ENCODE results near the gene EPHB1. TPM values are rescaled to one million over a fixed set of nuclear protein-coding genes. Genes with fewer than 3 reads are reported as not detected.
A peak's percentile ranks its signal among the peaks of the same experiment; 100 is the strongest.

EPHB1 gene
- total RNA-seq, 2 donors from 2014 or later = 0.60 TPM; not detected in 1

DNA sequence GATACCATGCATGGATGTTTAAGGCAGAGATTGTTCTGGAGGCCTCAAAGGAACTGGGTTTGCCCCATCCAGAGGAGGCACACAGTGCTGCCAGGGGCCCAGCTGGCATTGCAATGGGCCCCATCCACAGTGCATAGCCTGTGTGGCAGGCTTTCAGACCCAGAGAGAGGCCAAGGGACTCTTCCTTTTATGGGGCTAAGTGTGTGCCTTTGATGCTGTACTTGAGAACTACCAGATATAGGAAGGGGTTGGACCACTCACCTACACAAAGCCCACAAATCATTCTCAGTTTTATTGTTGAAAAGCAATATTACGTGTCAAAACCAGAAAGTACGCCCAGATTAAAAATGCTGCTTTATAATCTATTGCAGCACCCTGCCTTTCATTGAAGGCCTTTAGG is 134.9 kb downstream of the EPHB1 start:
- Mint-ChIP-seq H3K9me3 (peaks cover 0 to 4% of the 10 kb centered on the region in 2 donors), H3K36me3 (no peaks in the 10 kb centered on the region), H3K27ac (no peak overlapping the region)
- DNase-seq (ENCODE audit: low spot score in 2 of 2) (no peak), ATAC-seq (peak in 1 of 2 donors; percentile 86)

GRCh38 chr3:134931045-134931785 is 136.2 kb downstream of the EPHB1 start:
- ATAC-seq (no peak), DNase-seq (ENCODE audit: low spot score in 2 of 2) (no peak)
- H3K36me3 Mint-ChIP-seq = no peaks in the 10 kb centered on the region
- H3K9me3 Mint-ChIP-seq = no peaks in the 10 kb centered on the region
- H3K27ac Mint-ChIP-seq = no peak overlapping the region

GRCh38 chr3:134932035-134932434 is 137.0 kb downstream of the EPHB1 start:
- ATAC-seq (no peak), DNase-seq (ENCODE audit: low spot score in 2 of 2) (no peak)
- Mint-ChIP-seq H3K9me3 (no peaks in the 10 kb centered on the region), H3K36me3 (no peaks in the 10 kb centered on the region), H3K27ac (no peak overlapping the region)

- no peak for ATAC-seq
- H3K36me3 Mint-ChIP-seq = no peaks in the 10 kb centered on the region
- no peak for DNase-seq (ENCODE audit: low spot score in 2 of 2)
- no peaks in the 10 kb centered on the region for H3K9me3 Mint-ChIP-seq
- H3K27ac Mint-ChIP-seq = no peak overlapping the region
These were observed 138.9 kb downstream of the EPHB1 start for GRCh38 chr3:134933997-134934396.

DNA sequence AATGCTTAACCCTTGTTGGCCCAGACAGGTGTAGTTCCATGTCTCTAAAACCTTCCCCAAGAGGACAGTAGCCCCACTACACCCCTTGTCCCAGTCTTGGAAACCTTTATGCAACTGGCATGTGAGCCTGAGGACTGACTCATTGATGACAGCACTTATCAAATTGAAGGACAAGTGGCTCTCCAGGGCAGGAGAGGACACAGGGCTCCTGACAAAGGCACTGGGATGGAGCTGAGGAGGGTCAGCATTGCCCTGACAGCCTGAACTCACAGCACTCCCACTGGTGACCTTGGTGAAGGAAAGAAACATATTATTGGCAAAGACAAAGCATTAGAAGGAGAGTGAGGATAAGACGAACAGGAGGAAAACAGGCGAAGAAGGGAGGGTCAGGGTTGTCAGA is 139.9 kb downstream of the EPHB1 start:
- H3K27ac Mint-ChIP-seq = no peak overlapping the region
- H3K9me3 Mint-ChIP-seq = no peaks in the 10 kb centered on the region
- DNase-seq (ENCODE audit: low spot score in 2 of 2) = no peak
- no peak for ATAC-seq
- no peaks in the 10 kb centered on the region for H3K36me3 Mint-ChIP-seq

DNA sequence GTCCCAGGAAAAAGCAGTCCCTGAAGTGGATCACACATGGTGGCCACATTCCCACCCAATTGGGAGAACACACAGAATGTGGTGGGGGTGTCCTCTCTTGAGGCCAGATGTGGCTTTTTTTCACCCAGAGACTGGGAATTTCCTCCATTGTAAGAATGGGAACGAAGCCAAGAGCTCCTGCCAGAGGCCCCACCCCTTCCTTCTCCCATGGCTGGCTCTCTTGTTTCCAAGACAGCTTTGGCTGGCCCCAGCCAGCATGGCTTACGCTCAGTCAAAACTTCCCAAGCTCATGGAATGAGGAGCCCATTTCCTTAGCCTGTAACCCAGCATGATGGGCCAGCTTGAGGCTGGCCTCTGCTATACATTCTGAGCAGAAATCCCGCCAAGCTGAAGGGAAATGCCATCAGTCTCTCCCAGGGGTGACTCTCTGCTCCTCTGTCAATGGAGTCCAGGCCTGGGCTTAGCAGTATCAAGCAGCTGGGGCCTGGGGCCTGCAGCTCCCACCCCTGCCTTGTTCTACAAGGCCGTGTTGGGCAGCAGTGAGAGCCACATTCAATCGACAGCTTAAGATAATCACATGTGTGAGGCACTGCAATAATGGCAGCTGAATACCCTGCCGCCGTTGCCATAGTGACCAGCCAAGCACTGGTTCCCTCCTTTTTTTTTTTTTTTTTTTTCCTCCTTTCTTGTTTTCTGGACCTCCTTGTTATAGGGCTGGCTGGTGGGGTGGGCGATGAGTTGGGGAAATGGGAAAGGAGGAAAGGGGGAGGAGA is 142.4 kb downstream of the EPHB1 start:
- Mint-ChIP-seq H3K27ac (no peak overlapping the region), H3K36me3 (no peaks in the 10 kb centered on the region), H3K9me3 (peaks cover 0 to 6% of the 10 kb centered on the region in 2 donors)
- ATAC-seq (no peak), DNase-seq (ENCODE audit: low spot score in 2 of 2) (no peak)

DNA sequence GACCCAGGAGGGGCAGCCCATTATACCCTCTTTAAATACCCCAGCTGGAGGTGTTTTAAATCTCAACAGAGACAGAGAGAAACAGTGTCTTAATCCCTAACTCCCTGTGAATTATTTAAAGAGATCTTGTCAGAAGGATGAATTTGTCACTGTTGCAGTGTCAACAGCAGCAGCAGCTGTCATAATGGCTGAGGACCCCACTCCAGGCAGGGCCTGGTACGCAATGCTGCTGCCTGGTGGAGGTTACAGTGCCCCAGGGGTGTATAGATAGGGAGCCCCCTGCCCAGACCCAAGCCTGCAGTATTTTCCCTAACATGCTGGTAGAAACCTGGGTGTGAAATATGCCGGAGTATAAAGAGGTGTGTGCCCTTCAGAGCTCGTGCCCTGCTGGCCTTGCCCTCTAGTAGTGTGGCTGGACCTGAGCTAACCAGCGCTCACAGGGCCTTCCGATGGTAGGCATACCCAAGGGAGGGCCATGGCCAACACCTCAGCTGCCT is 143.0 kb downstream of the EPHB1 start:
- no peak for ATAC-seq
- no peaks in the 10 kb centered on the region for H3K36me3 Mint-ChIP-seq

GRCh38 chr3:134939978-134940377 is 144.9 kb downstream of the EPHB1 start:
- Mint-ChIP-seq H3K27ac (no peak overlapping the region), H3K9me3 (peaks cover 0 to 6% of the 10 kb centered on the region in 2 donors), H3K36me3 (no peaks in the 10 kb centered on the region)
- DNase-seq (ENCODE audit: low spot score in 2 of 2) (no peak), ATAC-seq (no peak)

More for the DNA sequence above, 143.0 kb downstream of the EPHB1 start:
- no peak for DNase-seq (ENCODE audit: low spot score in 2 of 2)
- no peak overlapping the region for H3K27ac Mint-ChIP-seq
- H3K9me3 Mint-ChIP-seq = peaks cover 0 to 6% of the 10 kb centered on the region in 2 donors

- Mint-ChIP-seq H3K9me3 (peaks cover 0 to 6% of the 10 kb centered on the region in 2 donors), H3K27ac (no peak overlapping the region), H3K36me3 (no peaks in the 10 kb centered on the region)
- no peak for DNase-seq (ENCODE audit: low spot score in 2 of 2)
- ATAC-seq = no peak
These were observed 146.8 kb downstream of the EPHB1 start for GRCh38 chr3:134941820-134942219.

- H3K9me3 Mint-ChIP-seq = peaks cover 0 to 6% of the 10 kb centered on the region in 2 donors
- H3K36me3 Mint-ChIP-seq = no peaks in the 10 kb centered on the region
- no peak for ATAC-seq
- no peak overlapping the region for H3K27ac Mint-ChIP-seq
- DNase-seq (ENCODE audit: low spot score in 2 of 2) = no peak
These were observed 149.4 kb downstream of the EPHB1 start for GRCh38 chr3:134944429-134944828.

GRCh38 chr3:134949150-134949549 is 154.1 kb downstream of the EPHB1 start:
- Mint-ChIP-seq H3K9me3 (no peaks in the 10 kb centered on the region), H3K36me3 (no peaks in the 10 kb centered on the region), H3K27ac (no peak overlapping the region)
- ATAC-seq (no peak), DNase-seq (ENCODE audit: low spot score in 2 of 2) (no peak)

GRCh38 chr3:134952371-134952770 is 157.3 kb downstream of the EPHB1 start:
- Mint-ChIP-seq H3K36me3 (no peaks in the 10 kb centered on the region), H3K9me3 (no peaks in the 10 kb centered on the region), H3K27ac (no peak overlapping the region)
- ATAC-seq (no peak), DNase-seq (ENCODE audit: low spot score in 2 of 2) (no peak)

DNA sequence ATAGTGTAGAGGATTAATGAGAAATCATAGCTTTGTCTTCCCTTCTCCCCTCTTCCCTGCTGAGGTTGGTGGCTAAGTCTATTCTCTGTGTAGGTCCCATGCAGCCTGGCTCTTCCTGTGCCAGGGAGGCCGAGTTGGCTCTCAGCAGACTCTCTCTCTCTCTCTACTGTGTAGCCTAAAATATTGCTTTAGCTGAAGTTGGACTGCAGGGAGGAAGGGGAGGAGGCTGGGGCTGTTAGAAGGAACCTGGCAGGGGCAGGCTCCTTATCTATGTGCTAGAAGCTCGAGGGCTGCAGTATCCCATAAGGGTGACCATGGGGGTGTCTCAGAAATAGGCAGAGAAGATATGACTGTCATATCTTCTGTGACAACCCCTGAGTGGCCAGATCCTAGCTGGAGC is 160.8 kb downstream of the EPHB1 start:
- Mint-ChIP-seq H3K27ac (no peak overlapping the region), H3K36me3 (no peaks in the 10 kb centered on the region), H3K9me3 (no peaks in the 10 kb centered on the region)
- no peak for ATAC-seq
- DNase-seq (ENCODE audit: low spot score in 2 of 2) = no peak

- no peaks in the 10 kb centered on the region for H3K36me3 Mint-ChIP-seq
- no peaks in the 10 kb centered on the region for H3K9me3 Mint-ChIP-seq
- DNase-seq (ENCODE audit: low spot score in 2 of 2) (no peak), ATAC-seq (no peak)
- no peak overlapping the region for H3K27ac Mint-ChIP-seq
These were observed 161.3 kb downstream of the EPHB1 start for GRCh38 chr3:134956395-134956794.

DNA sequence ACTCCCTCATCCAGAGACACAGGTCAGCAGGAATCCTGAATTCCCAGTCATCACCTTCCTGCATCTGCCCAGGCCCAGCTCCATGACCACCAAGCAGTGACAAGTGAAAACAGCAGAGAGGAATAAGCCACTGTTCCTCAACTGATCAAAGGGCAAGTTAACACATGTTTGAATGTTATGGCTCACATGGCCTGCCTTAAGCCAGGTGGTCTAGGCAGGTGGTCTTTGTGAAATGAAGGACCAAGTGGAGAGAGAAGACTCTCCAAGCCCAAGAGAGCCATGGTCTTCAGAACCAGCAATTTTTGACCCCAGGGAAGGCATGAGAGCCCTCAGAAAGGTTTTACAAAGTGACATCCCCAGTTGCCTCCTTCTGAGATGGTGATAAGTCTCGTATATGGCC is 161.8 kb downstream of the EPHB1 start:
- Mint-ChIP-seq H3K9me3 (no peaks in the 10 kb centered on the region), H3K27ac (no peak overlapping the region), H3K36me3 (no peaks in the 10 kb centered on the region)
- ATAC-seq = no peak
- no peak for DNase-seq (ENCODE audit: low spot score in 2 of 2)

GRCh38 chr3:134959516-134959915 is 164.5 kb downstream of the EPHB1 start:
- ATAC-seq (no peak), DNase-seq (ENCODE audit: low spot score in 2 of 2) (no peak)
- Mint-ChIP-seq H3K9me3 (no peaks in the 10 kb centered on the region), H3K36me3 (no peaks in the 10 kb centered on the region), H3K27ac (no peak overlapping the region)

DNA sequence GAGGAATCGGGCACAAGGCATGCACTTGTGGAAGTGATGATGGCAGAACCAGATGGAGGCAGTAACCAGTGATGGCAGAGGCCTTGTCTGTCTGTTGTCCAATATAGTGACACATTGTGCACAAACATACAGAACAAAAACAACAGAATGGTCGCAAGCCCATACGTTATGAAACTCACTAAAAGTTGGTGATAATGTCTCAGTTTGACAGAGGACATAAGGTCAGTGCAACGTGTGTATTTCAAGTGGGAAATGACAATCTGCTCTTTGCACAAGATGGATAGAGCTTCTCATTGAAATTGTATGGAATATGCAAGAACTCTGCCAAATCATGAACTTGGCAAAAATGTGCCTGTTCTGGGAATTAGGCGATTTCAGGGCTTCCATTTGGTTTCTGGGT is 169.2 kb downstream of the EPHB1 start:
- no peaks in the 10 kb centered on the region for H3K9me3 Mint-ChIP-seq
- no peak for DNase-seq (ENCODE audit: low spot score in 2 of 2)
- ATAC-seq = no peak
- H3K36me3 Mint-ChIP-seq = no peaks in the 10 kb centered on the region
- H3K27ac Mint-ChIP-seq = no peak overlapping the region

Data from activated naive CD4-positive, alpha-beta T cell treated with anti-CD3 and anti-CD28 coated beads, Interleukin-2, amount 50 U/mL, for 72 hours (primary cell).